ENCODE data around the gene CCDC12.
A peak's percentile ranks its signal among the peaks of the same experiment; 100 is the strongest.

Gene CCDC12

GRCh38 chr3:46897829-46898320 is 78.7 kb downstream of the CCDC12 start:
- Histone ChIP-seq H3K9me3 (ENCODE audit: insufficient read depth, low read length) (no peaks in the 10 kb centered on the region), H3K9ac (ENCODE audit: insufficient read length, low read depth) (no peak overlapping the region), H3K36me3 (ENCODE audit: insufficient read depth, insufficient read length, low read length) (peaks cover 5% of the 10 kb centered on the region), H3K27me3 (ENCODE audit: insufficient read depth, insufficient read length) (peaks cover 6% of the 10 kb centered on the region), H3K4me1 (ENCODE audit: insufficient read depth, insufficient read length) (peaks cover 15% of the 10 kb centered on the region), H3K4me3 (ENCODE audit: insufficient read length, low read depth) (no peak overlapping the region)
- TF ChIP-seq YY1 (IDR thresholded peaks at IDR 0.05; ENCODE audit: insufficient read depth, insufficient read length) = no peak
- no peak for TF ChIP-seq ZNF274 (IDR thresholded peaks at IDR 0.05; ENCODE audit: low read depth, low read length)
- no peak for TF ChIP-seq SUZ12 (IDR thresholded peaks at IDR 0.05; ENCODE audit: extremely low read depth, insufficient read depth, insufficient read length)
- no peak for DNase-seq (ENCODE audit: low read depth, low spot score)

- DNase-seq (ENCODE audit: low read depth, low spot score) = no peak
- no peak overlapping the region for H3K4me3 ChIP-seq (ENCODE audit: insufficient read length, low read depth)
- no peak for TF ChIP-seq YY1 (IDR thresholded peaks at IDR 0.05; ENCODE audit: insufficient read depth, insufficient read length)
- no peak for TF ChIP-seq SUZ12 (IDR thresholded peaks at IDR 0.05; ENCODE audit: extremely low read depth, insufficient read depth, insufficient read length)
- no peak for TF ChIP-seq ZNF274 (IDR thresholded peaks at IDR 0.05; ENCODE audit: low read depth, low read length)
- H3K9me3 ChIP-seq (ENCODE audit: insufficient read depth, low read length) = no peaks in the 10 kb centered on the region
- peaks cover 4% of the 10 kb centered on the region for H3K36me3 ChIP-seq (ENCODE audit: insufficient read depth, insufficient read length, low read length)
- peaks cover 19% of the 10 kb centered on the region for H3K4me1 ChIP-seq (ENCODE audit: insufficient read depth, insufficient read length)
- H3K27me3 ChIP-seq (ENCODE audit: insufficient read depth, insufficient read length) = peaks cover 8% of the 10 kb centered on the region
- H3K9ac ChIP-seq (ENCODE audit: insufficient read length, low read depth) = no peak overlapping the region
Measured at GRCh38 chr3:46897031-46897430, 79.5 kb downstream of the CCDC12 start.

- peaks cover 26% of the 10 kb centered on the region for H3K4me1 ChIP-seq (ENCODE audit: insufficient read depth, insufficient read length)
- no peaks in the 10 kb centered on the region for H3K36me3 ChIP-seq (ENCODE audit: insufficient read depth, insufficient read length, low read length)
- H3K9ac ChIP-seq (ENCODE audit: insufficient read length, low read depth) = no peak overlapping the region
- TF ChIP-seq SUZ12 (IDR thresholded peaks at IDR 0.05; ENCODE audit: extremely low read depth, insufficient read depth, insufficient read length) (no peak), YY1 (IDR thresholded peaks at IDR 0.05; ENCODE audit: insufficient read depth, insufficient read length) (no peak), ZNF274 (IDR thresholded peaks at IDR 0.05; ENCODE audit: low read depth, low read length) (no peak)
- H3K4me3 ChIP-seq (ENCODE audit: insufficient read length, low read depth) = no peak overlapping the region
- H3K27me3 ChIP-seq (ENCODE audit: insufficient read depth, insufficient read length) = peaks cover 14% of the 10 kb centered on the region
- DNase-seq (ENCODE audit: low read depth, low spot score) = no peak
- no peaks in the 10 kb centered on the region for H3K9me3 ChIP-seq (ENCODE audit: insufficient read depth, low read length)
Measured at GRCh38 chr3:46896386-46896785, 80.2 kb downstream of the CCDC12 start.

- TF ChIP-seq ZNF274 (IDR thresholded peaks at IDR 0.05; ENCODE audit: low read depth, low read length) (no peak), SUZ12 (IDR thresholded peaks at IDR 0.05; ENCODE audit: extremely low read depth, insufficient read depth, insufficient read length) (no peak), YY1 (IDR thresholded peaks at IDR 0.05; ENCODE audit: insufficient read depth, insufficient read length) (no peak)
Measured at GRCh38 chr3:46895761-46896160, 80.8 kb downstream of the CCDC12 start.

GRCh38 chr3:46895204-46895660 is 81.3 kb downstream of the CCDC12 start:
- Histone ChIP-seq H3K9ac (ENCODE audit: insufficient read length, low read depth) (no peak overlapping the region), H3K4me1 (ENCODE audit: insufficient read depth, insufficient read length) (peaks cover 26% of the 10 kb centered on the region), H3K27me3 (ENCODE audit: insufficient read depth, insufficient read length) (peaks cover 23% of the 10 kb centered on the region), H3K9me3 (ENCODE audit: insufficient read depth, low read length) (no peaks in the 10 kb centered on the region), H3K36me3 (ENCODE audit: insufficient read depth, insufficient read length, low read length) (no peaks in the 10 kb centered on the region), H3K4me3 (ENCODE audit: insufficient read length, low read depth) (no peak overlapping the region)
- TF ChIP-seq ZNF274 (IDR thresholded peaks at IDR 0.05; ENCODE audit: low read depth, low read length) = no peak
- TF ChIP-seq YY1 (IDR thresholded peaks at IDR 0.05; ENCODE audit: insufficient read depth, insufficient read length) = no peak
- no peak for TF ChIP-seq SUZ12 (IDR thresholded peaks at IDR 0.05; ENCODE audit: extremely low read depth, insufficient read depth, insufficient read length)
- DNase-seq (ENCODE audit: low read depth, low spot score) = no peak

More at GRCh38 chr3:46895761-46896160, 80.8 kb downstream of the CCDC12 start:
- H3K36me3 ChIP-seq (ENCODE audit: insufficient read depth, insufficient read length, low read length) = no peaks in the 10 kb centered on the region
- H3K4me1 ChIP-seq (ENCODE audit: insufficient read depth, insufficient read length) = peaks cover 26% of the 10 kb centered on the region
- peaks cover 21% of the 10 kb centered on the region for H3K27me3 ChIP-seq (ENCODE audit: insufficient read depth, insufficient read length)
- no peaks in the 10 kb centered on the region for H3K9me3 ChIP-seq (ENCODE audit: insufficient read depth, low read length)
- H3K4me3 ChIP-seq (ENCODE audit: insufficient read length, low read depth) = no peak overlapping the region
- no peak overlapping the region for H3K9ac ChIP-seq (ENCODE audit: insufficient read length, low read depth)
- no peak for DNase-seq (ENCODE audit: low read depth, low spot score)

GRCh38 chr3:46894256-46894655 is 82.3 kb downstream of the CCDC12 start:
- peaks cover 23% of the 10 kb centered on the region for H3K27me3 ChIP-seq (ENCODE audit: insufficient read depth, insufficient read length)

GRCh38 chr3:46893763-46894162 is 82.8 kb downstream of the CCDC12 start:
- DNase-seq (ENCODE audit: low read depth, low spot score) = no peak
- peak overlapping the region; percentile 27 for H3K9ac ChIP-seq (ENCODE audit: insufficient read length, low read depth)
- no peak overlapping the region for H3K4me3 ChIP-seq (ENCODE audit: insufficient read length, low read depth)
- no peaks in the 10 kb centered on the region for H3K9me3 ChIP-seq (ENCODE audit: insufficient read depth, low read length)
- no peak for TF ChIP-seq YY1 (IDR thresholded peaks at IDR 0.05; ENCODE audit: insufficient read depth, insufficient read length)
- no peak for TF ChIP-seq SUZ12 (IDR thresholded peaks at IDR 0.05; ENCODE audit: extremely low read depth, insufficient read depth, insufficient read length)
- TF ChIP-seq ZNF274 (IDR thresholded peaks at IDR 0.05; ENCODE audit: low read depth, low read length) = no peak
- H3K36me3 ChIP-seq (ENCODE audit: insufficient read depth, insufficient read length, low read length) = no peaks in the 10 kb centered on the region
- H3K27me3 ChIP-seq (ENCODE audit: insufficient read depth, insufficient read length) = peaks cover 23% of the 10 kb centered on the region
- H3K4me1 ChIP-seq (ENCODE audit: insufficient read depth, insufficient read length) = peaks cover 40% of the 10 kb centered on the region

More at GRCh38 chr3:46894256-46894655, 82.3 kb downstream of the CCDC12 start:
- no peak for DNase-seq (ENCODE audit: low read depth, low spot score)
- Histone ChIP-seq H3K36me3 (ENCODE audit: insufficient read depth, insufficient read length, low read length) (no peaks in the 10 kb centered on the region), H3K4me3 (ENCODE audit: insufficient read length, low read depth) (no peak overlapping the region), H3K9ac (ENCODE audit: insufficient read length, low read depth) (no peak overlapping the region), H3K9me3 (ENCODE audit: insufficient read depth, low read length) (no peaks in the 10 kb centered on the region), H3K4me1 (ENCODE audit: insufficient read depth, insufficient read length) (peaks cover 35% of the 10 kb centered on the region)
- TF ChIP-seq YY1 (IDR thresholded peaks at IDR 0.05; ENCODE audit: insufficient read depth, insufficient read length) (no peak), ZNF274 (IDR thresholded peaks at IDR 0.05; ENCODE audit: low read depth, low read length) (no peak), SUZ12 (IDR thresholded peaks at IDR 0.05; ENCODE audit: extremely low read depth, insufficient read depth, insufficient read length) (no peak)

Measured in NT2/D1 (cell line).